Globus pallidus (tissue), 1 donor: ENCODE data around the gene ARHGEF4.

ENCODE experiments used
- DNase-seq: peaks from one replicate; pipeline ENCODE4 v3.0.0-alpha.2; 2015; ENCODE audit warnings: low spot score

The ARHGEF4 gene

DNA sequence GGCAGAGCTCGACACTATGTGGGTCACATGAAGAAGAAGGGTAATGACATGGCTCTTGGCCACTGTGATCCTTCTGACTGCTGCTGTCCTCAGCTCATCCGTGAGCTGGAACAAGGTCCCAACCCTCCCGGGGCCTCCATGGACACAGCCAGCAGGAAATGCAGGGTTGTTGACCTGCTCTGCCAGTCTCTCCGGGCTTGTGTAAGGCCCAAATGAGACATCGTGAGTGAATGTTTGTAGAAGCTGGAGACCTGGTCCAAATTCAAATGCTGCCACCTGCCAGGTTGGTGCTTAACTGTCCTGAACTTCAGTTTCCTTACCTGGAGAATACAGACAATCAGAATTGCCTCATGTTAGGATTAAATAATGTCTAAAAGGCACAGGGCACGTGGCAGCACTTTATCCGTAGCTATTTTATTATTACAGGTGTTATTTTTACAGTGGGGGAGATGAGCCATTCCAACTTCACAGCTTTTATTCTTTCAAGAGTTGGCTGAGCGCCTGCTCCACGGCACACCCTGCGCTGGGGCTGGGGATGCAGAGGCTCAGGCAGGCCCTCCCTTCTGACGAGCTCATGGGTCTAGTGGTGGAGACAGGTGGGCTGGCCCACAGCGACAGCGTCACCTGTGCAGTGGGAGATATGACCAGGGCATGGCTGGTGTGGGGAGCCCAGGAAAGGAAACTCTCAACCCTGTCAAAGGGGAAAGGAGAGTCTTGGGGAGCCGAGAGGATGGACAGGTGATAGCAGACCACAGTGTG, 15.1 kb downstream of the ARHGEF4 start:
- DNase-seq, result no peak

DNA sequence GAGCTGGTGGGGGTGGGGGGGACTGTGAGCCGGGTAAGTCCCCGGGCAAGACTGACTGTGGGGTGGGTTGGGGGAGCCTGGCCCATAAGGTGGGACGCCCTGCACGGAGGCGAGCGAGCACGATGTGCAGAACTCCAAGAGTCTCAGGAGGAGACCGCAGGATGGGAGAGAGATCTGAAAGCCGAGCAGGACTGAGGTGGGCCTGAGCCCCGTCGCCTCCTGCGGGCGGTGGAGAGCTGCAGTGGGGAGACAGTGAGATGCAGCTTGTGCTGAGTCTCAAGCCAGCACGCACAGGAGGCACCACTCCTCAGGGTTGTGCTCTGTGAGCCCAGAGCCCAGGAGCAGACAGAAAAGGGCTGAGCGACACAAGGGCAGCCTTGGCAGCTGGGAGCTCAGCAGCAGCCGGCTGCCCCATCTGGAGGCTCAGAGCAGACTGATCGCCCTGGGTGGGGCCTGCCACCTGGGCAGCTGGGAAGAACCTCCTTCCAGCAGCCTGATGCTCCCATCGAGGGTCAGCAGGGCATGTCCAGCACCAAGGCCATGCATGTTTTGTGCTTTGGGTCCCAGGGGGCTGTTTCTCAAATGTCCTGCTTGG, 15.9 kb downstream of the ARHGEF4 start:
- DNase-seq, result no peak

- no peak for DNase-seq
Observed at GRCh38 chr2:130853391-130853790, 16.7 kb downstream of the ARHGEF4 start.

GRCh38 chr2:130854301-130854700, 17.6 kb downstream of the ARHGEF4 start:
- DNase-seq, result no peak

DNA sequence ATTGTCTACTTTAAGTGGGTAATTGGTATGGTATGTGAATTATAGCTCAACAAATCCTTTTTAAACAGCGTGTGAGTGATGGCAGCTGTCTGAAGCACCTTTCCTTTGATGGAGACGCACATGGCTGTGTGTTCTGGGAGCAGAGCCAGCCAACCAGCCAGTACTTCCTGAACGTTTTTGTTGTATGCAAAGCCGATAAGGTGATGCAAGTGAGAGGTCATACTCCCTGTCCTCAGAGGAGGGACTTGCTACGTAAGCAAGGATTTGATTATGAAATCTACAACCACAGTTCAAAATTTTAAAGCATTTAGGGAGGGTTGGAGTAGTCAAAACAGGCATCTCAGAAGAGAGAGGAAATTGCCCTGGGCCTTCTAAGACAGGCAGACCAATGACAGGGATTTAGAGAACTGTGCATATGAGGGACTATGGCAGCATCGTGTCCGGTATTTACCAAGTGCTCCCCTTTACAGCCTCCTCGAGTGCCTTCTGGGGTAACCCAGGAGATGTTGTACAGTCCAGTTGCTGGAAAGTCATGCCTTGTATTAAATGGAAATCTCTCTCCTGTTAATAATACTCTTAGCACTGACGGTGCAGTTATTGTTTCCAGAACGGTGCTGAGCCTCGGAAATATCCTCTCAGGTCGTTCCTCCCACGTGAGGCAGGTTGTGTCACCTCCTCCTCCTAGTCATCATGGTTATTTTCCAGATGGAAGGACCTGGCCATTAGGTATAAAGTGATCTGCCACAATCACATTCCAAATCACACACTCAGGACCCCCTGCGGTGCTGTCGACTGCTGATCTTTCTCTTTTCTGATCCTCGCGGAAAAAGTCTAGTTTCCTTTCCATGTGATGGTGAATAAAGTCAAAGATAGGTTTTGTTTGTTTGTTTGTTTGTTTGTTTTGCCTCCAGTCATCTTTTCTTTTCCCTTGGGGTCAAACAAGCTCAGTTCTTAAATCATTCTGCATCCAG, 28.4 kb downstream of the ARHGEF4 start:
- DNase-seq, result no peak

GRCh38 chr2:130869441-130870160, 32.9 kb downstream of the ARHGEF4 start:
- peak; percentile 87 for DNase-seq

DNA sequence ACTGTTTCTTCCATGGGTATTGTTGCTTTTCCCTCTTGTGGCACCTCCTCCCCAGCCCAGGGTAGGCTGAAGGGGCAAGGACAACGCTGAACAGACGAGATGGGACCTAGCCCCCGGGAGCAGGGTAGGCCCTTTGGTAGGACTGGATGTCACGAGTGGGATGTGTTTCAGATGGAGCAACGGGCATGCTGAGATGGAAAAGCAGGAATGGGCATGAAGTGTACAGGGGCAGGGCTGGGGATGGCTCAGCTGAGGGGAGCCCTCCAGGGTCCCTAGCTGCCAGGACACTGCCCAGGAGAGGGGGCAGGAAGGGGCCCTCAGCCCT, 33.4 kb downstream of the ARHGEF4 start:
- no peak for DNase-seq

DNA sequence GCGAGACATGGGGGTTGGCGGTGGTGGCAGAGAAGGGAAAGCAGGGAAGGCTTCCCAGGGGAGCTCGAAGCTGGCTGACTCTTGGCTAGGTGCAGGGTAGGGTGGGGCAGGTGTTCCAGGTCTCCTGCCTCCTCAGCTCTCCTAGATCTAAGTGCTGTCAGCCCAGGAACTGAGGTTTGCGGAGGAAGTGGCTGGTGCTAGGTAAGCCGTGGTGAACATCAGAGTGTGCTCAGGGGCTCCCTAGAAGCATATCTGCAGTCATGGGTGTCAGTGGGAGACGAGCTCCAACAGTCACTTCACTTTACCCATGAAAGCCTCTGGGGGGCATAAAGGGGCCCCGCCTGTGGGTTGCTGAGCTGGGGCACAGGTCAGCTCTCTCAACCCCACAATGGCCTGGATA, 34.1 kb downstream of the ARHGEF4 start:
- DNase-seq, result no peak

DNA sequence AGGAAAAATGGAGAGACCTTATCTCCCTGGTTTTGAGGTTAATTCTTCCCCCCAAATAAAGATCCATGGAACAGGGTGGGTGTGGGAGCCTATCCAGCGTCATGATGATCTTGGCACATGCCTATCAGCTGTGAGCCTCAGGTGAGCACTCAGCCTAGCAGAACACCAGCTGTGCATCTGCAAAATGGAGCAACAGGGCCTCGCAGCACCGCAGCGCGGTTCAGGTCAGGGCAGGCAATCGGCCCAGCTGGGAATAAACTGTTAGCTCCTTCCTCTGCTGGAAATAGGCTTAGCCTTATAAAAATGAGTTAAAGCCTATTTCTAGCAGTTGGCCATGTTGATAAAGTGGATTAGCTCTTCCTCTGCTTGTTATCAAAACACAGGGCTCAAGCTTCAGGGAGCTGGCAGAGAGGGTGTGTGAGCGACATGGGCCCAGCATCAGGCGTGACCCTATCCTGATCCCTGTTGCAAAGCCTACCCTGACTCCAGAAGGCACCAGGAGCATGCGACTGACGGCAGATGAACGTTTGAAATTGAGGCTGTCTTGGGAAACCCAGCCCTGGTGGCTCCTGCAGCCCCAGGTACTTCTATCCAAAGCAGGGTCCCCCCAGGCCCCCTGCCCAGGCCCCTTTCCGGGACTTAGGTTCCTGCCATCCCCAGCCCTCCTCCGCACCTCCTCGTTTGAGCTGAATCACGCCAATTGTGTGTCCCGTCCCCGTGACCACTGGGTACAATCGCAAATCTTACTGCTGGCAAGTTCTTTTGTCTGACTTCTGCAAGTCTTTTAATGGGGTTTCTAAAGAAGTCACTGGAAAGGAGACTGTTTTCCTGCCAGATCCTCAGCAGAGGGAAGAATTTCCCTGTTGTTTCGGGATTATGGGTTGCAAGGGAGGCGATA, 35.4 kb downstream of the ARHGEF4 start:
- no peak for DNase-seq

GRCh38 chr2:130872741-130873125, 36.0 kb downstream of the ARHGEF4 start:
- DNase-seq, result no peak

DNA sequence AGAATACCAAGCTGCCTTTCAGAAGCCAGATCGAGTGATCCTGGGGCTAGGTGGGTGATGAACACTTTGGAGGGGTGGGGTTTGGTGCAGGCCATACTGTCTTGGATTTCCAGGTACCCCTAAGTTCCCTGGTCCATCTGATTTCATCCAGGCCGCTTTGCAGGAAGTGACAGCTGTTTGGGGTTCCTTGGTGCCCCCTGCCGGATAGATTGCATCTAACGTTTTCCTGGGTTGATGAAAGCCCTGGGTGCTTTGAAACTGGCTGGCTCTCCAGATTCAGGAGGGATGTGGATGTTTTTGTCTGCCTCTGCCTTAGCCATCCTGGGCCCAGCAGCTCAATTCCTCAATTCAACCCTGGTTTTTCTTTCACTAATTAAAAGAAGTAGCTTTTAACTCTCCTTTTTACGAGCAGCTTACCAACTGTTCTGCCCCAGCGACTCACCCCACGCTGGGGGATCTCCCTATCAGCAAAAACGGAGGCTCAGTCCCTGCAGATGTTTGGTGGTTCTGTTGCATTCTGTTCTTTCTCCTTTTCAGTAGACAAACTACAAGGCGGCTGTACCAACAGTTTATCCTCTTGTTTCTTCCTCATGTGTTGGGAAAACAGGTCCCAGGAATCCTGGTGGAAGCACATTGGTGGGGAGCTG, 37.1 kb downstream of the ARHGEF4 start:
- peak; percentile 82 for DNase-seq

DNA sequence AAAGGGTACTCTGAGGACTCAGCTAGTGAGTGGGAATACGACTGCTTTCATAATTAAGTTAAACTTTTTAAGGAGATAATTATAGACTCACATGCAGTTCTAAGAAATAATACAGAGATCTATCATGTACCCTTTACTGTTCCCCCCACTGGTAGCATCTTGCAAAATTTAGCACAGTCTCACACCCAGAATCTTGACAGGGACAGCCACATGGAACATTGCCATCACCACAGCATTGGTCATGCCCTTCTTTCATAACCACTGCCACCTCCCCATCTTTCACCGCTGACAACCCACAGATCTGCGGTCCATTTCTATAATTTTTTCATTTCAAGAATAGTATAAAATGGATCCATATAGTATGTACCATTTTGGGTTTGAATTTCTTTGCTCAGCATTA, 37.8 kb downstream of the ARHGEF4 start:
- no peak for DNase-seq

- DNase-seq, result no peak
Observed at GRCh38 chr2:130875935-130876334, 39.2 kb downstream of the ARHGEF4 start.

GRCh38 chr2:130877258-130877657, 40.5 kb downstream of the ARHGEF4 start:
- DNase-seq, result no peak

DNA sequence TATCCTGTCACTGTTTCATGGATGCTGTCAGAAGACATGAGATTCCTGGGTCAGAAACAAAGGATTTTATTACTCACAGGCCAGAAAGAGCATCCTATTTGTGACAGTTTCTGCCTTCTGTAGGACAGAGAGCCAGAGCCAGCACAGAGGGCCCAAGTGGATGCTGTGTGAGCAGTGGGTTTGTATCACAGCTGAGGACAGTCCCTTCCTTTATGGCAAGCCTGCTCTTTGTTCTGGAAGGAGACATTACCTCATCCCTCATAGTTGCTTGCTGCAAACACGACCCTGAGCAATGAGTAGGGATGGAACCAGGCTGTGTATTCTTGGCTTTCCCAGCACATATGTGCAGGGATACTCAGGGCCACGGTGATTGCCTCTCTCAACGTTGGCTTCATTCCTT, 41.6 kb downstream of the ARHGEF4 start:
- peak; percentile 76 for DNase-seq

GRCh38 chr2:130878933-130879332, 42.2 kb downstream of the ARHGEF4 start:
- DNase-seq, result no peak

DNA sequence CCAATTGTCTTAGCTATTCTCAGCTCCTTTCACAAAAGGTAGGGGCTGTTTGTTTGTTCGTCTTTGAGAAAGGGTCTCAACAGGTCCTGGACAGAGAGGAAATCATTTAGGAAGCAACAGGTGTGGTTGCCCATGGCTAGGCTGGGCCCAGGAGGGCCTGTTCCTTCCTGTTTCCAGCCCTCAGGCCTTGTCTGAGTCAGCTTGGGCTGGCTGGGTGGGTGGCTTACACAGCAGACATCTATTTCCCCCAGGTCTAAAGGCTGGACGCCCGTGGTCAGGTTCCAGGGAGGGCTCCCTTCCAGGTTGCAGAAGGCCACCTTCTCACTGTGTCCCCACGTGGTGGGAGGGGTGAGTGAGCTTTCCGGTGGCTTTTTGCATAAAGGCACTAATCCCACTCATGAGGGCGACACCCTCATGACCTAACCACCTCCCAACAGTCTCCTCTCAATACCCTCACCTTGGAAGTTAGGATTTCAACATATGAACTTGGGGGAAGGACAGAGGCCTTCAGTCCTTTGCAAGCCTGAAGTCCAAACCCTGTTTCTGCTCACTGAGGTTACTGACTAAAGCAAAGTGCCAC, 45.5 kb downstream of the ARHGEF4 start:
- DNase-seq, result no peak

GRCh38 chr2:130882991-130883390, 46.3 kb downstream of the ARHGEF4 start:
- DNase-seq, result no peak

- DNase-seq, result no peak
Observed at GRCh38 chr2:130883496-130883895, 46.8 kb downstream of the ARHGEF4 start.

DNA sequence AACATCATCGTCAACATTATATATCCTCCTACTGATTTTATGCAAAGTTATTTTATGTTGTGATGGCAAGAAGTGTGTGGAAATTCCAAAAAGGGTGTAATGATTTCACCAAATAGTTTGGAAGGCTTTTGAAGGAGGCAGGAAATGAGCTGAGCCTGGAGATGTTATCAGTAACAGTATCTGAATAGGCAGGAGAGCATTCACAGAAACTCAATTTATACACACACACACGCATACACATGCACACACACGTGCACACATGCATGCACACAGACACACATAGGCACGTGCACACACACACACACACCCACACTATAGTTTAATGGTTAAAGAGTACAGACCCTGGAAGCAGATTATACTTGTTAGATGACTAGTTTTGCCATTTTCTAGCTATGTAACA, 47.3 kb downstream of the ARHGEF4 start:
- DNase-seq, result no peak
